Cerebellar cortex (tissue), 1 donor: ENCODE data around the gene SNX11.
A peak's percentile ranks its signal among the peaks of the same experiment; 100 is the strongest.

Experiments
- DNase-seq: peaks from one replicate; pipeline ENCODE4 v3.0.0-alpha.2; 2015; ENCODE audit warnings: low spot score

Gene SNX11

GRCh38 chr17:48131216-48131824, 23.8 kb downstream of the SNX11 start:
- DNase-seq, result peak; percentile 83

- no peak for DNase-seq
Observed at GRCh38 chr17:48132385-48132784, 24.8 kb downstream of the SNX11 start.

- DNase-seq, result no peak
Observed at GRCh38 chr17:48134912-48135480, 27.4 kb downstream of the SNX11 start.

GRCh38 chr17:48137656-48138055, 30.1 kb downstream of the SNX11 start:
- no peak for DNase-seq

- DNase-seq, result no peak
Observed at GRCh38 chr17:48139944-48140343, 32.4 kb downstream of the SNX11 start.

GRCh38 chr17:48143629-48144028, 36.1 kb downstream of the SNX11 start:
- no peak for DNase-seq

- DNase-seq, result no peak
Observed at GRCh38 chr17:48144231-48144630, 36.7 kb downstream of the SNX11 start.

GRCh38 chr17:48144976-48145798, 37.6 kb downstream of the SNX11 start:
- no peak for DNase-seq

GRCh38 chr17:48148029-48148770, 40.6 kb downstream of the SNX11 start:
- no peak for DNase-seq

- no peak for DNase-seq
Observed at GRCh38 chr17:48148854-48149786, 41.6 kb downstream of the SNX11 start.

GRCh38 chr17:48149787-48150463, 42.4 kb downstream of the SNX11 start:
- no peak for DNase-seq

- DNase-seq, result no peak
Observed at GRCh38 chr17:48150597-48151001, 43.0 kb downstream of the SNX11 start.

GRCh38 chr17:48151220-48151619, 43.7 kb downstream of the SNX11 start:
- DNase-seq, result no peak

GRCh38 chr17:48152289-48152688, 44.7 kb downstream of the SNX11 start:
- DNase-seq, result no peak

GRCh38 chr17:48153691-48154358, 46.3 kb downstream of the SNX11 start:
- peak; percentile 22 for DNase-seq

GRCh38 chr17:48155889-48156611, 48.5 kb downstream of the SNX11 start:
- peak; percentile 44 for DNase-seq

- no peak for DNase-seq
Observed at GRCh38 chr17:48159232-48159631, 51.7 kb downstream of the SNX11 start.

GRCh38 chr17:48160177-48161081, 52.9 kb downstream of the SNX11 start:
- DNase-seq, result no peak
